A549 (cell line): ENCODE results near the gene TNIP2. TPM values are rescaled to one million over a fixed set of nuclear protein-coding genes. Genes with fewer than 3 reads are reported as not detected.
A peak's percentile ranks its signal among the peaks of the same experiment; 100 is the strongest.

Source experiments
- ATAC-seq, 2 experiments: fragments of 200-7000 bp in 1 of 2; fragments of >200 bp in 1 of 2; cut with Nextera tagmentation in 1 of 2; cut with Tn5 transposase in 1 of 2; 3 replicates each; pipeline versions ENCODE4 v1.8.0 to v1.9.1; 2018 to 2020; ENCODE audit warnings: mild to moderate bottlenecking in 1 of 2, moderate library complexity in 1 of 2
- CTCF ChIA-PET: fragments of 300-600 bp; sonication (Branson Sonifier 250); formaldehyde crosslinking; extraction: SDS; loops from one replicate; lab custom pipeline; 2021; ENCODE audit warnings: antibody characterized with exemption, inconsistent platforms; lab: Yijun Ruan, JAX
- POLR2A ChIA-PET: fragments of 350-600 bp; formaldehyde crosslinking; extraction: SDS; loops from one replicate; lab custom pipeline; 2021; ENCODE audit warnings: antibody characterized with exemption, inconsistent platforms; lab: Yijun Ruan, JAX
- DNase-seq, 2 experiments: peaks; one replicate each; pipeline versions ENCODE4 v3.0.0 to v3.0.0-alpha.2; 2011 to 2016; ENCODE audit warnings: low read depth in 1 of 2, low spot score in 1 of 2
- FAIRE-seq: peaks from 2 replicates; lab custom pipeline; 2011; peaks lifted over from hg19 to GRCh38; lab: Jason Lieb, UNC
- H3K27ac ChIP-seq, 2 experiments: fragments of >200 bp; sonication (Bioruptor Twin); formaldehyde crosslinking; 3 replicates each; pipeline ENCODE4 v1.5.1; 2016 to 2017
- H3K4me1 ChIP-seq: fragments of >200 bp; sonication (Bioruptor Twin); formaldehyde crosslinking; 3 replicates; pipeline ENCODE4 v1.6.1; 2016
- H3K4me2 ChIP-seq: fragments of >200 bp; sonication (Bioruptor Twin); formaldehyde crosslinking; 3 replicates; pipeline ENCODE4 v1.6.1; 2016
- H3K4me3 ChIP-seq: fragments of >200 bp; sonication (Bioruptor Twin); formaldehyde crosslinking; 3 replicates; pipeline ENCODE4 v1.5.1; 2016
- H3K9me3 ChIP-seq: fragments of >200 bp; sonication (Bioruptor Twin); formaldehyde crosslinking; 3 replicates; pipeline ENCODE4 v1.6.1; 2016
- BHLHE40 ChIP-seq: IDR thresholded peaks from 2 replicates; pipeline ENCODE4 v1.6.1; 2012; ENCODE audit warnings: low read depth, low read length, inconsistent platforms
- CBX2 ChIP-seq: fragments of 200-600 bp; sonication (generic); IDR thresholded peaks from 2 replicates; pipeline ENCODE4 v1.6.1; 2016; ENCODE audit warnings: low read depth, mild to moderate bottlenecking, borderline replicate concordance
- EP300 ChIP-seq, 2 experiments: fragments of >200 bp; sonication (Bioruptor Twin); formaldehyde crosslinking; IDR thresholded peaks; 2 replicates in 1 of 2; 3 replicates in 1 of 2; pipeline ENCODE4 v1.6.1; 2016 to 2017
- ESRRA ChIP-seq: fragments of 150-350 bp; IDR thresholded peaks from 2 replicates; pipeline ENCODE4 v1.6.1; 2014; ENCODE audit warnings: mild to moderate bottlenecking, low read length, borderline replicate concordance
- HEYL ChIP-seq: fragments of 250-450 bp; sonication (Bioruptor Pico); IDR thresholded peaks from 2 replicates; pipeline ENCODE4 v1.8.0; 2021; ENCODE audit warnings: mild to moderate bottlenecking, moderate library complexity
- HOXA7 ChIP-seq: fragments of 250-450 bp; sonication (Bioruptor Pico); IDR thresholded peaks from 2 replicates; pipeline ENCODE4 v1.5.0; 2020; ENCODE audit warnings: mild to moderate bottlenecking, moderate library complexity
- HOXB5 ChIP-seq: fragments of 250-450 bp; sonication (Bioruptor Pico); IDR thresholded peaks from 2 replicates; pipeline ENCODE4 v1.5.0; 2020; ENCODE audit warnings: mild to moderate bottlenecking, moderate library complexity
- KDM5A ChIP-seq: fragments of 200-600 bp; sonication (generic); IDR thresholded peaks from 2 replicates; pipeline ENCODE4 v1.6.1; 2016; ENCODE audit warnings: antibody characterized with exemption, mild to moderate bottlenecking
- MAZ ChIP-seq: fragments of 150-350 bp; IDR thresholded peaks from 2 replicates; pipeline ENCODE4 v1.6.1; 2014; ENCODE audit warnings: antibody characterized with exemption, low read depth, low read length, borderline replicate concordance
- NR3C1 ChIP-seq: fragments of >200 bp; sonication (Bioruptor Twin); formaldehyde crosslinking; IDR thresholded peaks from 3 replicates; pipeline ENCODE4 v1.6.1; 2017
- POLR2A ChIP-seq: IDR thresholded peaks from 2 replicates; pipeline ENCODE4 v1.6.1; 2012; ENCODE audit warnings: mild to moderate bottlenecking, low read length
- RCOR1 ChIP-seq: fragments of 150-350 bp; IDR thresholded peaks from 2 replicates; pipeline ENCODE4 v1.6.1; 2014; ENCODE audit warnings: antibody characterized with exemption, low read length, low read depth
- RNF2 ChIP-seq: fragments of 200-600 bp; sonication (generic); IDR thresholded peaks from 2 replicates; pipeline ENCODE4 v1.6.1; 2016; ENCODE audit warnings: low read depth, mild to moderate bottlenecking, antibody characterized with exemption, moderate library complexity, borderline replicate concordance
- SREBF2 ChIP-seq: fragments of 450-650 bp; IDR thresholded peaks from 2 replicates; pipeline ENCODE4 v1.6.1; 2014; ENCODE audit warnings: mild to moderate bottlenecking, moderate library complexity
- ZC3H11A ChIP-seq: fragments of 450-650 bp; IDR thresholded peaks from 2 replicates; pipeline ENCODE4 v1.6.1; 2014; ENCODE audit warnings: antibody characterized with exemption, mild to moderate bottlenecking
- WGBS: methylation state at CpG from one replicate; pipeline ENCODE4 v1.1.6; 2017; ENCODE audit errors: missing lambda C conversion rate; 5-methylcytosine and 5-hydroxymethylcytosine counted together
- polyA plus RNA-seq, 4 experiments: library from polyadenylated mRNA; depleted of rRNA in 3 of 4; stranded (reverse); fragments of >200 nt; fragmentation: RNase III in 1 of 4; extraction: RNeasy Plus Mini Kit Qiagen cat#74134 plus additional on column Dnase treatment in 1 of 4; gene quantifications; 2 replicates in 3 of 4; 3 replicates in 1 of 4; pipeline ENCODE4 v1.2.3, GENCODE V29; 2011 to 2017
- TF ChIP-seq, protein P1 (sequence below): fragments of 250-450 bp; sonication (Bioruptor Pico); IDR thresholded peaks from 2 replicates; pipeline ENCODE4 v1.5.0; 2020; ENCODE audit warnings: low read depth, mild to moderate bottlenecking, moderate library complexity
- TF ChIP-seq, protein P2 (sequence below): fragments of >200 bp; sonication (Bioruptor Twin); formaldehyde crosslinking; IDR thresholded peaks from 3 replicates; pipeline ENCODE4 v1.5.1; 2016
- TF ChIP-seq, protein P3 (sequence below): fragments of 250-450 bp; sonication (Bioruptor Pico); IDR thresholded peaks from 2 replicates; pipeline ENCODE4 v1.5.0; 2021; ENCODE audit warnings: mild to moderate bottlenecking, moderate library complexity, borderline replicate concordance
- TF ChIP-seq, protein P4 (sequence below): fragments of >200 bp; sonication (Bioruptor Twin); formaldehyde crosslinking; IDR thresholded peaks from 2 replicates; pipeline ENCODE4 v1.6.1; 2016
- TF ChIP-seq, protein P5 (sequence below): IDR thresholded peaks from 2 replicates; pipeline ENCODE4 v1.6.1; 2012

TNIP2 gene
- polyA plus RNA-seq, 2 of the 4 experiments (the other 2 are of a cell fraction) = 20.0 to 27.9 TPM

DNA sequence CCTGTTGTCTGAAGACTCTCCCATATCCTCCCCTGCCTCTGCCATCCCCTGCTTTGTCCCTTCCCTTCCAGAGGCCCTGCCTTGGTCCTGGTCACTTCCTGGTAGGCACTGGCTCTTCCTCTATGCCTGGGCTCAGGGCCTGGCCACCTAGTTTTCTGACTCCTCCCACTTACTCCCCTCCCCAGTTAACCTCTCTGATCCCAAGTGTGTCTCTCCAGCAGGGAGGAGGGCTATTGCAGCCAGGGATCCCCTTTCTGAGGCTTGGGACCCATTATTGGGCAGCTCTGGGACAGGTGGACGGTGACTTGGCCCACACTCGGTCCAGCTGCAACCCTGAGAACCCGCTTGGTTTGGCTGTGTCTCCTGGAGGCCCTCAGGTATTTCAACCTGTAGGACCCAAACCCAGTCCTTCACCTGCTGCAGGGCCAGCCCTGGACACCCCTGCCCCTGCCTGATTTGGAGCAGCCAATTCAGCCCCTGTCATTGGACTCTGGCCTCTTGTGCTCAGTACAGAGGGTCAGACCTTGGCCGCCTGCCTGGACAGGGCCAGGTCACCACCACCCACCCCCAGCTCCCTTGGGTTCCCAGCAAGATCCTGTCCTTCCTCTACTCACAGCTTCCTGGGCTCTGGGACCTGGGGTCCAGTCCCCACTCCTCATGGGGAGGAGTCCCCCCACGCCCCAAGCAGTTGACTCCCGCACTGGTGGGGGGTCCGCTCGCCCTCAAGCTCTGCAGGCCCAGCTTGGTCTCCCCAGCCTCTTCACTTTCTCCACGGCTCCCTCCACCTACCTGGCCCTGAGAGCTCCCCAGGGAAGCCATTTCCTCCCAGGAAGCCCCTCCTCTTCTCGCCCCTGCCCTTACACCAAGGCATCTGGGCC, 35.6 kb upstream of the TNIP2 start:
- Histone ChIP-seq H3K4me1 (peaks cover 36% of the 10 kb centered on the region), H3K4me3 (no peak overlapping the region), H3K9me3 (no peaks in the 10 kb centered on the region), H3K4me2 (no peak overlapping the region), H3K27ac (peak overlapping the region in 1 of 2 experiments; percentile 88; a peak in 3 of 6 replicates)
- ATAC-seq (no peak), DNase-seq (no peak), FAIRE-seq (no peak)
- ChIA-PET CTCF (no interaction called here), POLR2A (no interaction called here)
- WGBS = 94% methylated on average over 5 of the region's 10 CpGs
- TF ChIP-seq, protein P1, sequence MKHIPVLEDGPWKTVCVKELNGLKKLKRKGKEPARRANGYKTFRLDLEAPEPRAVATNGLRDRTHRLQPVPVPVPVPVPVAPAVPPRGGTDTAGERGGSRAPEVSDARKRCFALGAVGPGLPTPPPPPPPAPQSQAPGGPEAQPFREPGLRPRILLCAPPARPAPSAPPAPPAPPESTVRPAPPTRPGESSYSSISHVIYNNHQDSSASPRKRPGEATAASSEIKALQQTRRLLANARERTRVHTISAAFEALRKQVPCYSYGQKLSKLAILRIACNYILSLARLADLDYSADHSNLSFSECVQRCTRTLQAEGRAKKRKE = no peak
- TF ChIP-seq SREBF2 (no peak), MAZ (no peak), HOXB5 (CRISPR knock-in tag) (no peak), ZC3H11A (no peak), HOXA7 (CRISPR knock-in tag) (no peak), RCOR1 (no peak), HEYL (CRISPR knock-in tag) (no peak), RNF2 (no peak)
- TF ChIP-seq, protein P2, sequence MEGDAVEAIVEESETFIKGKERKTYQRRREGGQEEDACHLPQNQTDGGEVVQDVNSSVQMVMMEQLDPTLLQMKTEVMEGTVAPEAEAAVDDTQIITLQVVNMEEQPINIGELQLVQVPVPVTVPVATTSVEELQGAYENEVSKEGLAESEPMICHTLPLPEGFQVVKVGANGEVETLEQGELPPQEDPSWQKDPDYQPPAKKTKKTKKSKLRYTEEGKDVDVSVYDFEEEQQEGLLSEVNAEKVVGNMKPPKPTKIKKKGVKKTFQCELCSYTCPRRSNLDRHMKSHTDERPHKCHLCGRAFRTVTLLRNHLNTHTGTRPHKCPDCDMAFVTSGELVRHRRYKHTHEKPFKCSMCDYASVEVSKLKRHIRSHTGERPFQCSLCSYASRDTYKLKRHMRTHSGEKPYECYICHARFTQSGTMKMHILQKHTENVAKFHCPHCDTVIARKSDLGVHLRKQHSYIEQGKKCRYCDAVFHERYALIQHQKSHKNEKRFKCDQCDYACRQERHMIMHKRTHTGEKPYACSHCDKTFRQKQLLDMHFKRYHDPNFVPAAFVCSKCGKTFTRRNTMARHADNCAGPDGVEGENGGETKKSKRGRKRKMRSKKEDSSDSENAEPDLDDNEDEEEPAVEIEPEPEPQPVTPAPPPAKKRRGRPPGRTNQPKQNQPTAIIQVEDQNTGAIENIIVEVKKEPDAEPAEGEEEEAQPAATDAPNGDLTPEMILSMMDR = no peak
- TF ChIP-seq, protein P3, sequence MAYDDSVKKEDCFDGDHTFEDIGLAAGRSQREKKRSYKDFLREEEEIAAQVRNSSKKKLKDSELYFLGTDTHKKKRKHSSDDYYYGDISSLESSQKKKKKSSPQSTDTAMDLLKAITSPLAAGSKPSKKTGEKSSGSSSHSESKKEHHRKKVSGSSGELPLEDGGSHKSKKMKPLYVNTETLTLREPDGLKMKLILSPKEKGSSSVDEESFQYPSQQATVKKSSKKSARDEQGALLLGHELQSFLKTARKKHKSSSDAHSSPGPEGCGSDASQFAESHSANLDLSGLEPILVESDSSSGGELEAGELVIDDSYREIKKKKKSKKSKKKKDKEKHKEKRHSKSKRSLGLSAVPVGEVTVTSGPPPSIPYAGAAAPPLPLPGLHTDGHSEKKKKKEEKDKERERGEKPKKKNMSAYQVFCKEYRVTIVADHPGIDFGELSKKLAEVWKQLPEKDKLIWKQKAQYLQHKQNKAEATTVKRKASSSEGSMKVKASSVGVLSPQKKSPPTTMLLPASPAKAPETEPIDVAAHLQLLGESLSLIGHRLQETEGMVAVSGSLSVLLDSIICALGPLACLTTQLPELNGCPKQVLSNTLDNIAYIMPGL (CRISPR knock-in tag) = no peak

DNA sequence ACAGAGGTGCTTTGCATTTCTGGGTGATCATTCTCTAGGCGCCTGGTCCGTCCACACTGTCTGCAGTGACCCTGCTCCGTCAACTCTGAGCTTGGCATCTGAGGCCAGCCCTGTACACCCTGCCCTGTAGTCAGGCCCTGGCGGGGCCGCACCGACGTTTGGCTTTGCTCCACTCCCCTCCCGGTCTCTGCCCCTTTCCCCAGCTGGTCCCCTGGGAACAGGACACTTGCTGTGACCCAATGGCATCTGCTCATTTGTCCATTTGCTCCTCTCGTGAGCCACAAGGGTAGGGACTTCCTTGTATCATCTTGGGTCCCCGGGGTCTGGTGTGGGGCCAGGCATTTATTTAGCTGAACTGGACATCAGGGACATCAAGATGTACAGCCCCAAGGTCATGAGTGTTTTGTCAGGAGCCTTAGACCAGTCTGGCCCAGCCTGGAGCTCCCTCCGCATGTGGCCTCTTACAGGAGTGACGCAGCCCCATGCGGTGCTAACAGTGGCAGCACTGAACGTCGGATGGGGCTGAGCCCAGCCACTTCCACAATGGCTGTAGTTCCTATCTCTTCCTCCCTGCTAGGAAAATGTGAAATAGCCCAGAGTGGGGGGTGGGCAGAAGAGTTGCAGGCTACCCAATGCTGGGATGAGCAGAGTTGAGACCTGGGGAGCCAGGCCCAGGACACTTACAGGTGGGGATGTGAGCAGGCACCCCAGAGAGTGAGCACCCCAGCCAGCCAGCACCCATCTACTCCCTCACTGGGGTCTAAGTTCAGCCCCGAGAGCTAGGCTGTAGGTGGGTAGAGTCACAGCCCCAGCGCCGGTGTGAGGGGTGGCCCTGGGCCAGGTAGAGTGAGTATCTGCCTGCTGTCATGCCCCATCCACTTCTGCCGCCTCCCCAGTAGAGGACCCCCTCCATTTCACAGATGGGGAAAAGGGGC, 34.7 kb upstream of the TNIP2 start:
- no peak for ATAC-seq
- WGBS = 80% methylated on average over 13 of the region's 19 CpGs
- CTCF ChIA-PET = interaction anchor here (1.3 kb wide), 1 partner anchor 26 kb away, joined by 4 read pairs; no protein-coding TSS in a partner anchor

More for the DNA sequence above, 34.7 kb upstream of the TNIP2 start:
- Histone ChIP-seq H3K27ac (no peak overlapping the region), H3K4me2 (no peak overlapping the region), H3K9me3 (no peaks in the 10 kb centered on the region), H3K4me3 (no peak overlapping the region), H3K4me1 (peaks cover 26% of the 10 kb centered on the region)
- FAIRE-seq (no peak), DNase-seq (no peak)
- POLR2A ChIA-PET = no interaction called here
- no peak for TF ChIP-seq POLR2A
- TF ChIP-seq BHLHE40 = no peak
- TF ChIP-seq, protein P4, sequence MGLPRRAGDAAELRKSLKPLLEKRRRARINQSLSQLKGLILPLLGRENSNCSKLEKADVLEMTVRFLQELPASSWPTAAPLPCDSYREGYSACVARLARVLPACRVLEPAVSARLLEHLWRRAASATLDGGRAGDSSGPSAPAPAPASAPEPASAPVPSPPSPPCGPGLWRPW = no peak
- TF ChIP-seq, protein P5, sequence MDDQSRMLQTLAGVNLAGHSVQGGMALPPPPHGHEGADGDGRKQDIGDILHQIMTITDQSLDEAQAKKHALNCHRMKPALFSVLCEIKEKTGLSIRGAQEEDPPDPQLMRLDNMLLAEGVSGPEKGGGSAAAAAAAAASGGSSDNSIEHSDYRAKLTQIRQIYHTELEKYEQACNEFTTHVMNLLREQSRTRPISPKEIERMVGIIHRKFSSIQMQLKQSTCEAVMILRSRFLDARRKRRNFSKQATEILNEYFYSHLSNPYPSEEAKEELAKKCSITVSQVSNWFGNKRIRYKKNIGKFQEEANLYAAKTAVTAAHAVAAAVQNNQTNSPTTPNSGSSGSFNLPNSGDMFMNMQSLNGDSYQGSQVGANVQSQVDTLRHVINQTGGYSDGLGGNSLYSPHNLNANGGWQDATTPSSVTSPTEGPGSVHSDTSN = no peak
- TF ChIP-seq EP300 (IDR thresholded peaks at IDR 0.05) = no peak
- no peak for TF ChIP-seq NR3C1
- no peak for TF ChIP-seq ESRRA
- TF ChIP-seq KDM5A = no peak
- TF ChIP-seq CBX2 = no peak
